Activated T-cell treated with anti-CD3 and anti-CD28 coated beads for 4 hours (primary cell): Measurements from ENCODE around the gene CCDC73.

Source experiments
- DNase-seq: peaks from one replicate; pipeline ENCODE4 v3.0.0-alpha.2; 2020

CCDC73 gene

GRCh38 chr11:32583459-32584271 is 210.8 kb downstream of the CCDC73 start, which contains the start of gene EIF3M:
EIF3M (plus strand) TSS chr11:32583831; CDS start chr11:32583888, 57 bp downstream.
- peak; percentile 91 for DNase-seq

- no peak for DNase-seq
These were observed 212.9 kb downstream of the CCDC73 start for GRCh38 chr11:32581556-32581955.

DNA sequence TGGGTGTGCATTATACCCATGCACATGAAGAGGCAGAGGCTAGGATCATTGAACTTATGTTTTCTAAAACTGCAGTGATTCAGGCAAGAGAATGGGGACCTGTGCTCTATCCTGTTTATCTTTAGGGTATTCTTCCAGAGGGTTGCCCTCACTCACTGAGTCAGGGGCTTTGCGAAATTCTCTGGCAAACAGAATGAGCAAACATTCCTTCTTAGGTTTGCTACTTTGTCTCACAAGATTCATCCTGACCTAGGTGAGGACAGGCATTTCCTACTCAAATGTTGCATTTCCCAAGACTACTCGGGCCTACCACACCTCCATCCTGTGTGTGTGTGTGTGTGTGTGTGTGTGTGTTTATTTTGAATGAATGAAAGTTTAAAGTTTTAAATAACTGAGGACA is 213.5 kb downstream of the CCDC73 start:
- no peak for DNase-seq

DNA sequence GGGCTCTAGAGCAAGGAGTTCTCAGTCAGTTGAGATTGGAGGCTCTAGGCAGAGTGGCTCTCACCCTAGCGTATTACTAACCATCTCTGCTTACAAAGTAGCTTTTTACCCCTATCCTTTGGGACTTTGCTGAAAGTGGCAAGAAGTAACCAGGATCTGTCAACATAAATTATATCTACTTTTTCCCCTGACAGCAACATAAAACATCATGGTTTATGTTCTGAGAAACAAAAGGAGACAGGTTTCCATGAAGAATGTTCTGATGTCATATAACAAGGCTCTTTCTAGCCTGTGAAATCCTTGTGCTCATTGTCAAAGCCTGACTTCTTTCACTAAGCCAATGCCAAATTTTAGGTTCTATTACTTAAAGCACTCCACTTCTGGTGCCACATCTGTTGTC is 218.0 kb downstream of the CCDC73 start:
- DNase-seq = no peak

GRCh38 chr11:32575070-32575469 is 219.4 kb downstream of the CCDC73 start:
- no peak for DNase-seq

DNA sequence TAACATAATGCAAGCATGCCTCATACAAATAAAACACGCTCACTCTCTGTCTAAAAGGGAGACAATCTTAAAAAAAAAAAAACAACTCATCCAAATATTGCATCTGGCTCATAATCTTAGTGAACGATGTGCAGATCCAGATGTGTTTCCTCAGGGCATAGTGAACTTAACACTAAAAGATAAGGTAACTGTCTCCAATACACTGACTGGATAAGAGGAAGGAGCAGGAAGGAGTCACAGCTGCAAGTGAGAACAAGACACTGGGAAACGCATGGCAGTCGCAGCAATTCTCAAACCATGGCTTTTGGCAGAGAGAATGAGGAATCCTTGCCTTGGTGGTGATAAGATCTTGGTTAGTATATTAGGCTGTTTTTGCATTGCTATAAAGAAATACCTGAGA is 220.0 kb downstream of the CCDC73 start:
- DNase-seq = no peak

DNA sequence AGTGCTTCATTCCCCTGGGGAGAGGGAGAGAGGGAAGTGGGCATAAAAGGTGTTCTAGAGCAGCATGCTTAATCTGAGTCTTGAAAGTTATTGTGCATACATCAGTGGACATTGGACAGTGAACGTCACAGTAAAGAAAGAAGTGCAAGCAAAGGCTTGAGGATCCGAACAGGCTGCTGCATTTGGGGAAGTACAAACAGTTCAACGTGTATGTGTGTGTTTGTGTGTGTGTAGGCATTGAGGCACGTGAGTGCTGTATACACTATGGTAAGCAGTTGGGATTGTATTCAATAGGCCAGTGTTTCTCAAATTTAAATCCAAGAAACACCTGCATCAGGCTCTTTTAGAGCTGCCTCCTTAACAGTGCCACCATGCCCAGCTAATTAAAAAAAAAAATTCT is 221.2 kb downstream of the CCDC73 start:
- DNase-seq = no peak

DNA sequence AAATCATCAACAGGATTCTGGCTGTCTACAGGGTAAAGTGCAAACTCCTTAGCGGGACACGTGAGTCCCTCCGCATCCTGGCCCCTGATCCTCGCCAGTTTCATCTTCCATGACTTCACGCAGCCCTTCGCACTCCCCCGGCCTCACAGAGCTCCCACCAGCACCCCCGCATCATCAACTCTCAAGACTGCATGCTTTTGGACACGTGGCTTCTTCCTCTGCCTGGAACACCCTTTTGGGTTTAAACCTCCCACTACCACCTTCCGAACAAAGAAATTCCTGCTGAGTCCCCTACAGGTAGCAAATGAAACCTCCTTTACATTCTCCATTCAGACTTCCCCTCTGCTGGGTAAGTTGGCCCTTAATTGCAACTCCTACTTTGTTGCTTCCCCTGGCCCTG is 223.4 kb downstream of the CCDC73 start:
- DNase-seq = no peak

DNA sequence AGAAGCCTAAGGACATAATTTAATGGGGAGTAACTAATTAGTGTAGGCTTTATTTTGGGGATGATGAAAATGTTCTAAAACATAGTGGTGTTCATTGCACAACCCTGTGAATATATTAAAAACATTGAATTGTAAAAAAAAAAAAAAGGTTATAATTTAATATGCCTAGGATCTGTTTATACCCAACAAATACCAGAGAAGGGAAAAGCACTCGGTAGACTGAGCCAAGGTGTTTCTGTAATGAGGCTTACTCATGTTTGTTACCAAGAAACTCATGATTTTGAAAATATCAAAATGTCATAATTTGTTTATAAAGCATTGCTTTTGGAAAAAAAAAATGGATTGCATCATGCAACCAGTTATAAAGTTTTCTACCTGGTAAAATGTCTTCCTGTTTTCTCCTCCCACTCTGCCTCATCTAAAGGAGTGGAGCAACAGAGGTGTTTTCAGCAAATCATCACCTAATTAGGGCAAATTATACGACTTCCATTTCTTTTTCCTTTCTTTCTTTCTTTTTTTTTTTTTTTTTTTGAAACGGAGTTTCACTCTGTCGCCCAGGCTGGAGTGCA is 225.1 kb downstream of the CCDC73 start:
- no peak for DNase-seq

GRCh38 chr11:32567154-32567553 is 227.3 kb downstream of the CCDC73 start:
- no peak for DNase-seq

- DNase-seq = no peak
These were observed 227.9 kb downstream of the CCDC73 start for GRCh38 chr11:32566517-32566916.

- DNase-seq = no peak
These were observed 230.9 kb downstream of the CCDC73 start for GRCh38 chr11:32563600-32563959.

- no peak for DNase-seq
These were observed 231.4 kb downstream of the CCDC73 start for GRCh38 chr11:32562839-32563599.

DNA sequence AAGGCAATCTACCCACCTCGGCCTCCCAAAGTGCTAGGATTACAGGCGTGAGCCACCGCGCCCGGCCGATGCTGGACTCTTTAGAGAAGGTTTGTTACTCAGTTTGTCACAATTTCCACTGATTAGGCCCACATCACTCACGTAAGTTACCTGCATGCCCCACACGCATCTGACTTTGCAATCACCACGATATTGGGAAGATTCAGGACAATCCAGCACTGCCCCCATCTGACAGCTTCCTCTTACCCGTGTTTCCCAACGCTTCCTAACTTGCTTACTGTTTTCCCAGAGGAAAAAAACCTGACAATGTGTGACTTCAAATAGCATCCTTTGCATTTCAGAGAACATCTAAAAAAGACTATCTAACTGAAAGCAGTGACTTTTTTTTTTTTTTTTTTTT is 232.6 kb downstream of the CCDC73 start:
- DNase-seq = no peak

DNA sequence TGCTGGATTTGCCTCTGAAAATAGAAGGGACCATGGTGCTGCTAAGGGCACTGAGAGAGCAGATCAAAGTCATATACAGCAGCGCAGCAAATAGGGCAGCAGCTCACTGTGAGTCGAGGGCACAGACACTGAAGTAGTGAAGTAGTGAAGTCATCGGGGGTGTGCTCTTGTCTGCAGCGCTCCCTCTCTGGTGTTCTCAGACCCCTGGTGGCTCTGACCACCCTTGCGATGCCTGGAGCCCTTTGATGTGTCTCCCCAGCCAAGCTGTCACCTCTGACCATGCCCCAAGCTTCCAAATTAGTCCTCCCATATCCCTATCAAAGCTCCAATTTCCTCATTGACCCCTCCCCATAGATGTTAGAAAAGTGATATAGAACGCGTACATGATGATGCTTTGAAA is 238.6 kb downstream of the CCDC73 start:
- no peak for DNase-seq

DNA sequence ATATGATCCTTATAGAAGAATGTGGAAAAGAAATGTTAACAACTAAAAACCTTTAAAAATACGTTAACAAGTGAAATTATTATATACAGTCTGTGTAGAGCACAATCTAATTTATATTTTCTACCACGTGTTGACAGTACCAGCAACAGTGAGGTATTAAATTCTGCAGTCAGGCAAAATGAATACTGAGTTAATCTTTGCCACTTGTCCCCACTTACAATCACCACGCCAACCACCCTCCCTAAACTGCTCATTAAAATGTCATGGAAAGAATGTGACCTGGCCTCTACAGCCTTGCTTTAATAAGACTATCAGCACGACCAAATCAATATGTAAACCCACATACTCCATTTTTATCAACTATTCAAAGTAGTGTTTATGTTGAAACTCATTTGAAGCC is 239.4 kb downstream of the CCDC73 start:
- DNase-seq = no peak
